Right lobe of liver (tissue), 6 donors: ENCODE data around the gene RASL10A. TPM values are rescaled to one million over a fixed set of nuclear protein-coding genes. Genes with fewer than 3 reads are reported as not detected.

Experiments
- ATAC-seq, 4 donors: fragments of 200-7000 bp; cut with Tn5 transposase; one replicate each; pipeline ENCODE4 v1.9.1; 2020; ENCODE audit warnings: mild to moderate bottlenecking in 4 of 4, moderate library complexity in 4 of 4
- DNase-seq, 3 donors: peaks; one replicate each; pipeline ENCODE4 v3.0.0-alpha.2; 2020
- H3K27ac ChIP-seq, 3 donors: fragments of 200-600 bp; one replicate each; pipeline ENCODE4 v1.8.0; 2022
- H3K27me3 ChIP-seq, 2 donors: fragments of 200-600 bp; one replicate each; pipeline ENCODE4 v1.8.0; 2022
- H3K36me3 ChIP-seq, 4 donors: fragments of 200-600 bp; sonication (generic) in 1 of 4; one replicate each; pipeline versions ENCODE4 v1.5.1 to v1.8.0; 2017 to 2022; ENCODE audit warnings: control low read depth in 1 of 4
- H3K4me1 ChIP-seq, 4 donors: fragments of 200-600 bp; sonication (generic) in 1 of 4; one replicate each; pipeline versions ENCODE4 v1.5.1 to v1.8.0; 2017 to 2022; ENCODE audit warnings: control low read depth in 1 of 4
- H3K4me3 ChIP-seq, 3 donors: fragments of 200-600 bp; one replicate each; pipeline ENCODE4 v1.8.0; 2022
- H3K9me3 ChIP-seq, 4 donors: fragments of 200-600 bp; sonication (generic) in 1 of 4; one replicate each; pipeline versions ENCODE4 v1.5.1 to v1.8.0; 2017 to 2022; ENCODE audit warnings: control low read depth in 1 of 4
- CTCF ChIP-seq, 4 donors: fragments of 200-600 bp in 3 of 4; fragments of 450-650 bp in 1 of 4; IDR thresholded peaks; one replicate each; pipeline versions ENCODE4 v1.5.1 to v1.8.0; 2016 to 2022; ENCODE audit warnings: antibody characterized with exemption in 4 of 4, mild to moderate bottlenecking in 2 of 4
- POLR2A ChIP-seq: fragments of 450-650 bp; IDR thresholded peaks from one replicate; pipeline ENCODE4 v1.6.1; 2017; ENCODE audit warnings: antibody characterized with exemption, mild to moderate bottlenecking
- WGBS: methylation state at CpG from one replicate; pipeline ENCODE4 v1.1.6; 2018; ENCODE audit warnings: low coverage, low lambda C conversion rate; ENCODE audit not compliant: insufficient coverage; ENCODE audit errors: missing lambda C conversion rate; 5-methylcytosine and 5-hydroxymethylcytosine counted together
- intact Hi-C, 2 donors: fragments of 100-400 bp; cut with DNase I; formaldehyde crosslinking; loops; one replicate each; pipeline versions ENCODE4 v1.11.2 to v1.14.1; 2022
- total RNA-seq, 6 experiments: library from RNA; depleted of rRNA in 2 of 6; stranded (reverse); fragments of >200 nt in 2 of 6; fragmentation: NEBNext Ultra II Directional in 3 of 6; extraction: Animal tissue kit (Norgen Biotek cat#: 25700) in 3 of 6; gene quantifications; one replicate each; pipeline versions ENCODE4 v1.1.0 to v1.2.4, GENCODE V29; 2016 to 2023
- donor health status: DM: no; HTN: yes; CAD: no.
- donor health status: DM: no; HTN: no; CAD: no.
- donor health status: DM: no; HTN: no; CAD: no.
- donor health status: DM: no; HTN: yes; CAD: no.
- donor health status: DM: no; HTN: yes; CAD: no.

RASL10A gene
- total RNA-seq, 6 experiments from 2014 or later: 0.32 to 1.2 (median 0.87) TPM

GRCh38 chr22:29344137-29344536 lies 28.6 kb upstream of the RASL10A start:
- Histone ChIP-seq H3K36me3 (peaks cover 4 to 47% (median 21%) of the 10 kb centered on the region in 4 donors), H3K27me3 (no peaks in the 10 kb centered on the region), H3K4me3 (no peak overlapping the region), H3K27ac (peak overlapping the region in 1 of 3 donors; percentile 44), H3K4me1 (peaks cover 0 to 42% (median 0%) of the 10 kb centered on the region in 4 donors), H3K9me3 (no peaks in the 10 kb centered on the region)
- WGBS: 8% methylated on average over 4 of the region's 5 CpGs
- TF ChIP-seq POLR2A (no peak), CTCF (IDR thresholded peaks at IDR 0.05) (no peak)
- intact Hi-C loops: no loop called here
- ATAC-seq (peak; percentile 80 to 89 (median 84)), DNase-seq (peak; percentile 84 to 92 (median 89))

- WGBS: 79% methylated on average over 4 of the region's 7 CpGs
- H3K4me3 ChIP-seq: no peak overlapping the region
- peaks cover 8 to 47% (median 19%) of the 10 kb centered on the region in 4 donors for H3K36me3 ChIP-seq
- no peaks in the 10 kb centered on the region for H3K9me3 ChIP-seq
- intact Hi-C loops: no loop called here
- peak in 1 of 4 donors; percentile 4 for ATAC-seq
- peaks cover 0 to 45% (median 0%) of the 10 kb centered on the region in 4 donors for H3K4me1 ChIP-seq
- H3K27me3 ChIP-seq: no peaks in the 10 kb centered on the region
- DNase-seq: no peak
- TF ChIP-seq CTCF (IDR thresholded peaks at IDR 0.05) (no peak), POLR2A (no peak)
- H3K27ac ChIP-seq: no peak overlapping the region
Observed at GRCh38 chr22:29343313-29343805, 27.9 kb upstream of the RASL10A start.

- DNase-seq (no peak), ATAC-seq (no peak)
- intact Hi-C loops: no loop called here
- H3K4me3 ChIP-seq: no peak overlapping the region
- peaks cover 9 to 44% (median 19%) of the 10 kb centered on the region in 4 donors for H3K36me3 ChIP-seq
- WGBS: 94% methylated on average over 6 of the region's 10 CpGs
- no peaks in the 10 kb centered on the region for H3K9me3 ChIP-seq
- no peak overlapping the region for H3K27ac ChIP-seq
- no peaks in the 10 kb centered on the region for H3K27me3 ChIP-seq
- peaks cover 0 to 48% (median 3%) of the 10 kb centered on the region in 4 donors for H3K4me1 ChIP-seq
- TF ChIP-seq POLR2A (no peak), CTCF (IDR thresholded peaks at IDR 0.05) (no peak)
Observed at GRCh38 chr22:29342577-29343312, 27.2 kb upstream of the RASL10A start.

GRCh38 chr22:29342177-29342576 lies 26.7 kb upstream of the RASL10A start:
- peaks cover 9 to 38% (median 19%) of the 10 kb centered on the region in 4 donors for H3K36me3 ChIP-seq
- DNase-seq (no peak), ATAC-seq (no peak)

More at GRCh38 chr22:29342177-29342576, 26.7 kb upstream of the RASL10A start:
- WGBS: 86% methylated on average over 4 of the region's 6 CpGs
- Histone ChIP-seq H3K4me3 (no peak overlapping the region), H3K4me1 (peaks cover 0 to 48% (median 6%) of the 10 kb centered on the region in 4 donors), H3K27ac (no peak overlapping the region), H3K9me3 (no peaks in the 10 kb centered on the region), H3K27me3 (no peaks in the 10 kb centered on the region)
- intact Hi-C loops: no loop called here
- no peak for TF ChIP-seq POLR2A
- TF ChIP-seq CTCF (IDR thresholded peaks at IDR 0.05): no peak
